Activated CD4-positive, CD25-positive, alpha-beta regulatory T cell treated with anti-CD3 and anti-CD28 coated beads, Interleukin-2, amount 50 U/mL, for 24 hours (primary cell): ENCODE measurements around the gene PNLIPRP2.

Source experiments
- ATAC-seq, 2 donors: fragments of 150-1000 bp; cut with Tn5 transposase; one replicate each; pipeline ENCODE4 v1.10.0; 2021; ENCODE audit warnings: mild to moderate bottlenecking in 1 of 2, moderate library complexity in 1 of 2

Gene PNLIPRP2

DNA sequence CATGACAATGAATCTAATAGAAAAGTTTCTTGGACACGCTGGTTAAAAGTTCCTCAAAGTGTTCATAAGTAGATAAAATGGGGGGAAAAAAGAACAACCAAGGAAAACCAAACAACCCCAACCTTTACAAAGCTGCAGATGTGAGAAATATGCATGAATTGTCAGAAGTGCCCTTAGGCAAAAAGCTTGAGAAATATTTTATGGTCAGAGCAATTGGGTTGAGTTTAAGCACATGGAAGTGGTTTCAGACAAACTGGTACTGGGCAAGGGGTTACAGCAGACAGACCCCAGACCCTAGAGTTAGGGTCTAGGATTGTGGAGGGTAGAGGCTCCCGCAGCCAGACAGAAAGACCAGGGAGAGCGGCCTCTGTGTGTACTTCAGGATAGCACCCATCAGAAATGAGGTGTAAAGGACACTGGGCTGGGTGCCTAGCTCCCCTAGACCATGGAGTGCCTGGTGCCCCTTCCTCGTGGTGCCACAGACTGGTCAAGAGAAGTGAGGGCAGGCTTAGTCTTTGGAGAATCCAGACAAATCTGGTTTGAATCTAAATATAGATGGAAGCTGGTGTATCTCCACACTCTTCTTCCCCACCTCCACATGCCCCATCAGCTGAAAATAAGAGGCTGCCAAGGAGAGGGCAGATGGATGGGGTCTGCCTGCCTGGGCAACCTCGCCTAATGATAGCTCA lies 37.3 kb downstream of the PNLIPRP2 start:
- ATAC-seq, result no peak

- ATAC-seq, result no peak
Measured at GRCh38 chr10:116659049-116659670, 38.4 kb downstream of the PNLIPRP2 start.

- ATAC-seq, result no peak
Measured at GRCh38 chr10:116660860-116661259, 40.1 kb downstream of the PNLIPRP2 start.

- no peak for ATAC-seq
Measured at GRCh38 chr10:116663342-116663741, 42.6 kb downstream of the PNLIPRP2 start.

GRCh38 chr10:116664631-116665030 lies 43.9 kb downstream of the PNLIPRP2 start:
- no peak for ATAC-seq

DNA sequence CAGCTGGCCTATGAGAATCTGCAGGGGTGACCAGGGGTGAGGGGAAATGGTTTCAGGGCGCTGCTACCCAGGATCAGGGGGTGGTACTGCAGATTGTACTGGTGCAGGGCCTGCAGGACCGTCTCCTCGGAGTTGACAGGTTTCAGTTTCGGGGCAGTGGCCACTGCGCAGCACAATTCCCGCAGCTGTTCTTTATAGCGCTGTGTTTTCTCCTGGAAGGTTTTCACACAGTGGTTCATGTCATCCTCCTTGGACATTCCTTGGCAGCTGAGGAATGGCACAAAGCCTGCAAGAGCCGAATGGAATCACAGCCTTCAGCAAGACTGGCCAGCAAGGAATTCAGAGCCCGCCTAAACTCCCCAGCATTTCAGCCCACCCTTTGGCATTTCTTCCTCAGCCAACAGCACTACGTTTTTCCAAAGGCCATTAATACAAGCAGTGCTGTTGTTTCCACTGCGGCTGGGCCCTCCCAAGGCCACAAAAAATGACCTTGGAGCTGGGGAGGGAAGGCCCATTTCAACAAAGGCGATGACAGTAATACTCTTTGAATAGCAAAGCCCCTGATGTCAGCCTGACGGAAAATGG lies 44.9 kb downstream of the PNLIPRP2 start:
- no peak for ATAC-seq

GRCh38 chr10:116667484-116667883 lies 46.7 kb downstream of the PNLIPRP2 start:
- no peak for ATAC-seq

- ATAC-seq, result no peak
Measured at GRCh38 chr10:116668018-116668417, 47.3 kb downstream of the PNLIPRP2 start.

DNA sequence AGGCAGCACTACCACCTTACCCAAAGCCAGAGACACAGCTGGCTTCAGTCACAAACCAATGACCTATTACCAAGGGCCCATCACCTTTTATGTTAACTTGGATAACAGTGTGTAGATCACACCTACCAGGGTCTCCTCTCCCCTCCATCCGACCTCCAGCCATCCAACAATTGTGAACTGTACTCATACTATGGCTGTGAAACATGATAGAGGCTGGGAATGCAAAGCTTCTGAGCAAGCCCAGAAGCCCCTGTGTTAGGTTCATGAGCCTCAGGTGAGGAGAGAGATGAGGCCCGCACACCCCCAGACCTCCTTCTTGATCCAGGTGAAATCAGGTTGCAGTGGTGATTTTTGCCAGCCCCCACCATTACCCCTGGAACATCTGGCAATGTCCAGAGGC lies 47.7 kb downstream of the PNLIPRP2 start:
- ATAC-seq, result no peak

- ATAC-seq, result no peak
Measured at GRCh38 chr10:116669080-116669479, 48.3 kb downstream of the PNLIPRP2 start.

GRCh38 chr10:116669832-116670644 lies 49.3 kb downstream of the PNLIPRP2 start:
- ATAC-seq, result no peak

DNA sequence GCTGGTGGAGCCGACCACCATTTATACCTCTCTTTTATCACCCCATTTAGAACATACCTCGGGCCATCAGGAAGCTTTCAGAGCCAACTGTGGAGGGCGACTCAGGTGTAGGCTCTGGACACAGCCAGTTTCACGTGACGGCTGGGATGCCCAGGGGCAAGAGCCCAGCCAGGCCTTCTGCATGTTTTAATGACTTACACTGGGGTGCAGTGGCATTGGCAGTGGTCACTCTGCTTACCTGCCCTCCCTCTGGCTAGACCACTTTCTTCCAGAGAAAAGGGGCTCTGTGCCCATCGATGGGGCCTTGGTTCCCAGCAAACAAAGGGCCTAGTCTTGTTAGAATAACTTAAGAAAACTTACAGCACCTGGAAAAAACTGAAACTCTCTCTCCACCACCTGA lies 50.0 kb downstream of the PNLIPRP2 start:
- no peak for ATAC-seq

DNA sequence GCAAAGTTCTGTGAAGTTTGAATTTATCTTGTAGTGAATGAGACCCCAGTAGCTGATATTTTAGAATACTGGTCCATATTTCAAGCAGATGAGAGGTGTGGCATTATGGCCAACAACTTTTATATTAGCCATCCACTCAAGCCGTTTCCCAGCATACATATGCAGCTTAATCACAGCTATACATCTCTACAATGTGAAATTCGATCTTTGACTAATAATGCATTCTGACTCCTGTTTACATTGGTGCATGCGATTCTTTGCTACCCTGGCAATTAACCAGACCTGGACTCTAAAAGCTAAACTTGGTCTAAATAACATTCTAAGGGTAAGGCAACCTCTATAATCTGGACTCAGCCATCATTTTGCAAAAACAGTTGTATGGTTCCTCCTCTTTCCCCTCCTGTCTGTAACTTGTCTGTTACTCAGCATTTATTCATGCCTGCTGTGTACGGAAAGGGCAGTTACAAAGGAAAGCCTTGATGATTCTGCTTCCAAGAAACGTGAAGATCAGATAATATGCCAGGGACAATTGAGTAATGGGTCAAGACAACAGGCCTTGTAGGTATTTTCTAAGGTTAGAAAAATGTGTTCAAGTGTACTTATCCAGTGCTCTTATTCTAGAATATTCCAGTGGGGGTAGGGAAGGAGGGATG lies 50.6 kb downstream of the PNLIPRP2 start:
- no peak for ATAC-seq

DNA sequence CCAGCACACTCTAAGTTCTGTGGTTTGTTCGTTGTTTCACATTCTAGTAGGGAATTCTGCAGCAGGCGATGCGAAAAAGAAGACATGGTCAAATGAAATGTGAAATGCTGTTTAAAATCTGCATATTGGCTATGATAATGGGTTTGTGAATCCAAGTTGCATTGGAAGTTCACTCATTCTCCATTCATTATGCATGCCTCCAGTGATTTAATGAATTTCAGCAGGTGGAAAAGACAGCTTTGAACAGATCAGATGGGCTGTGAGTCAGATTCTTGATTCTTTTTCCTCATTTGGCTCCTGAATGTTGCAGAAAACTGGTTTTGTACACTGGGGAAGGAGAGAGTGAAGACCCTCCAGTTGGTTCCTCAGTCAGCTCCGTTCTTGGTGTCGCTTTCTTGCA lies 52.1 kb downstream of the PNLIPRP2 start:
- ATAC-seq, result no peak

- no peak for ATAC-seq
Measured at GRCh38 chr10:116673866-116674265, 53.1 kb downstream of the PNLIPRP2 start.

GRCh38 chr10:116674901-116675423 lies 54.2 kb downstream of the PNLIPRP2 start:
- no peak for ATAC-seq

DNA sequence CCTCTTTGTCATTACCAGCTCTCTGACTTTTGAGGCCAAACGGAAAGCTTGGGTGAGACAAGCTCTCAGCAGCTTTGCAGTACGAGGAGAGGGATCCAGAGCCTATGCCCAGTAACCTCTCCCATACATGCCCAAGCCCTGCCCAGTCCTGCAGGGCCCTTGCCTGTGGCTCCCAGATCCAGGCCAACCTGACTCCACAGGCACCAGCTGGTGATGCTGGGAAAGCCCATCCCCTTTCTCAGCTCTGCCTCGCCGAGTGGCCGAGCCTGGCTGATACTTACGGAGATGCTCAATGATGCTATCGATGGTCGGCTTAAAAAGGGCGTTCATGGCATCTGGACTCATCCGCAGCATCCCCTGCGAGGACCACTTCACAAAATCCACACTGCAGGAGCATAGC lies 55.4 kb downstream of the PNLIPRP2 start:
- no peak for ATAC-seq

DNA sequence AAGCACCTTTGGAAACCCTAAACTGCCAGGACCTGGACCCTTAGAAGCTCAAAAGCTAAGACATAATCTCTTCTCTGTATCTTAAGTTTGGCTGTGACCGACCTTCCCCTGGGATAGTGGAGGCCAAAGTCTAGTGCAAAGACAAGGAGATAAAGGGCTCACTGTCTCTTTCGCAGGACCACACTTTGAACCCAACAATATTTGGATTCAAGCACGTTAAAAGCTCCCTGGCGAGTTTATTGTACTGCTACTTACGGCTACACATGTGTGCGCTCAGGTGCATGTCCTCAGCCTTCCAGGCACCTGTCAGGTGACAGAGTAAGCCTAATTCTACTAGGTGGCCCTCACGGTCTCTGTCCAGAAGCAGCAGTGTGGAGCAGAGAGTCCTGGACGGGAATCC lies 55.9 kb downstream of the PNLIPRP2 start:
- no peak for ATAC-seq

DNA sequence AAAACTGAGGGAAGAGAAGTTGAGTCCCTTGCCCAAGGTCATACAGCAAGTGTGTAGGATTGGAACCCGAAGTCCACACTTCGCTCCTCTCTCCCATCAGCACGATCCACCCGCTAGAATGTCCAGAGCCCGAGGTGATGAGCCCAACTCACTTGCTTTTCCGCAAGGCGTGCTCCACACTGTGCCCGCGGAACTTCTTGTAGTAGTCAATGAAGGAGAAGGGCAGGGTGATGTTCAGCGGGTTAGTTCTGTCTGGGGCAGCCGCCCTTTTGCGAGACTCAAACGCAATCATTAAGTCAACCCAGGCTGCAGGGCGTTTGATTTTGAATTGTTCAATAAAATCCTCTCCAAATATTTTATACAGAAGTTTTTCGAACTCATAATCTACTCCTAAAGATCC lies 58.6 kb downstream of the PNLIPRP2 start:
- no peak for ATAC-seq

DNA sequence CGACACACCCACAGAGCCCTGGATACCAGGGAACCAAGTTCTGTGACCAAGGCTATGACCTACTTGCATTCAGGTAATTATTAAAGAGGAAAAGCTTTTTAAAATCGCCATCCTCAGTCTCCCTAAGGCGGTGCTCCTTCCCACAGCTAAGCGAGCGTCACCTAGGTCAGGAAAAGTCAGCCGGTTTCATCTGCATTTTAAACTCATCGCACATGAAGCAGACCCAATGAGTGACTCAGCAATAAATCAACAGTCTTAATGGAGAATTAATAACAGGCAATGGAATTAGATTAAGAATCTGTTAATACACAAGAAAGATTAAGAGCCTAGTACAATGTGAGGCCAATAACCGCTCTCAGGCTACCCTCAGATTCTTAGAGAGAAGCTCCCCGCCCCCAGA lies 62.4 kb downstream of the PNLIPRP2 start:
- ATAC-seq, result no peak

DNA sequence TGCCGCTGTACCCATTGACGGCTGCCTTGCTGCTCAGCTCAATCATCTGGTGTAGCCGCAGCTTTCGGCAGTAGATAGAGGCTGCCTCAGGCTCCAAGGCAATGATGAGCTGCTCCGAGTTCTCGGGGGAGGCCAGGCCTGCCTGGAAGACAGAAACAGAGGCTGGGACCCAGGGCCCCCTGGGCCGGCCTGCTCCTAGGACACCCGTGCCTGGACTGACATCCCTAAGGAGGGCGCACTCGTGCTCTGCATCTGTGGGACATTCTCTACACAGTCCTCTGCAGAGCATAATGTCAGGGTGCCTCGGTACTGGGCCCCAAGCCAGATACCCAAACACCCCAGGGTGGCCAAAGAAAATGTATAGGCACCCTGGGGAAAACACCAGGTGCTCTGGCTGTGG lies 63.1 kb downstream of the PNLIPRP2 start:
- ATAC-seq, result no peak

DNA sequence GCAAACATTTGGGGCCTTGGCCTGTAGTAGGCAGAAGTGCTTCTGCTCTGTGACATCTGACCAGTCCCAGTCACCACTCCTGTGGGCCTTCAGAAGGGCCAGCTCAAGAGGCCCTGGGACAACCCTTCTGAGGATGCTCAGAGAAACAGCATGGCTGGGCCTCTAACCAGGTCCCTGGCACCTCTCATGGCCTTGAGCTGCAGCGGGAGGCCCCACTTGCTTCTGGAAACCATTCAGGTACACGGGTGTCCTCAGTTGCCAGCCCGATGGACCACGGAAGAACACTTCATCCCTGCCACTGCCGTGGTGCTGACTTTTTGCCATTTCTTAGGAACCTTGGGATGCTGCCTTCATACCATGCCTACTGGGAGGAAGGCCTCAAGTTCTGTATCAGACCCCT lies 64.0 kb downstream of the PNLIPRP2 start:
- ATAC-seq, result no peak

- no peak for ATAC-seq
Measured at GRCh38 chr10:116685807-116686206, 65.1 kb downstream of the PNLIPRP2 start.
